Smooth muscle cell (in vitro differentiated cells): Measurements from ENCODE around the gene ANKRD62. TPM values are rescaled to one million over a fixed set of nuclear protein-coding genes. Genes with fewer than 3 reads are reported as not detected.
"Not testable (repeated sequence)": the region's sequence is repeated elsewhere in the genome, so short reads cannot be mapped to it uniquely, and the experiment has no call there.

Experiments used
- DNase-seq: peaks from one replicate; lab custom pipeline; 2025; ENCODE audit not compliant: unreplicated experiment; lab: John Stamatoyannopoulos, UW
- H2AFZ ChIP-seq: fragments of 200-600 bp; sonication (generic); 2 replicates; pipeline ENCODE4 v1.6.0; 2016; ENCODE audit warnings: antibody characterized with exemption, low read depth, mild to moderate bottlenecking
- H3F3A ChIP-seq: fragments of 200-600 bp; sonication (generic); 2 replicates; pipeline ENCODE4 v1.6.0; 2017; ENCODE audit warnings: antibody characterized with exemption, low read depth
- H3K27ac ChIP-seq: fragments of 200-600 bp; sonication (generic); 2 replicates; pipeline ENCODE4 v1.5.1; 2016; ENCODE audit warnings: low read depth, mild to moderate bottlenecking
- H3K27me3 ChIP-seq: fragments of 200-600 bp; sonication (generic); 2 replicates; pipeline ENCODE4 v1.6.1; 2016; ENCODE audit warnings: low read depth, mild to moderate bottlenecking
- H3K36me3 ChIP-seq: fragments of 200-600 bp; sonication (generic); 2 replicates; pipeline ENCODE4 v1.5.1; 2016; ENCODE audit warnings: low read depth
- H3K4me1 ChIP-seq: fragments of 200-600 bp; sonication (generic); 2 replicates; pipeline ENCODE4 v1.5.1; 2016; ENCODE audit warnings: low read depth
- H3K4me2 ChIP-seq: fragments of 200-600 bp; sonication (generic); 2 replicates; pipeline ENCODE4 v1.6.0; 2016; ENCODE audit warnings: mild to moderate bottlenecking
- H3K4me3 ChIP-seq: fragments of 200-600 bp; sonication (generic); 2 replicates; pipeline ENCODE4 v1.5.1; 2016; ENCODE audit warnings: mild to moderate bottlenecking
- H3K79me2 ChIP-seq: fragments of 200-600 bp; sonication (generic); 2 replicates; pipeline ENCODE4 v1.6.0; 2016; ENCODE audit warnings: low read depth, mild to moderate bottlenecking
- H3K9ac ChIP-seq: fragments of 200-600 bp; sonication (generic); 2 replicates; pipeline ENCODE4 v1.6.0; 2016; ENCODE audit warnings: low read depth
- H3K9me3 ChIP-seq: fragments of 200-600 bp; sonication (generic); replicated peaks from 2 replicates; pipeline ENCODE4 v1.5.1; 2016; ENCODE audit warnings: low read depth
- H4K20me1 ChIP-seq: fragments of 200-600 bp; sonication (generic); 2 replicates; pipeline ENCODE4 v1.6.0; 2016; ENCODE audit warnings: low read depth
- CTCF ChIP-seq: fragments of 200-600 bp; sonication (generic); IDR thresholded peaks from 2 replicates; pipeline ENCODE4 v1.5.1; 2017; ENCODE audit warnings: borderline replicate concordance, mild to moderate bottlenecking, antibody characterized with exemption; ENCODE audit not compliant: insufficient read depth, poor library complexity, severe bottlenecking
- WGBS: methylation state at CpG from one replicate; pipeline ENCODE4 v1.1.7; 2016; ENCODE audit warnings: low lambda C conversion rate; 5-methylcytosine and 5-hydroxymethylcytosine counted together
- polyA plus RNA-seq: library from polyadenylated mRNA; unstranded; fragments of >200 nt; fragmentation: Nextera tagmentation; extraction: Ambion mirVana; gene quantifications from 2 replicates; pipeline ENCODE4 v1.2.1, GENCODE V29; 2016
- total RNA-seq: library from RNA; depleted of rRNA; stranded (reverse); fragments of >200 nt; gene quantifications from 2 replicates; pipeline ENCODE4 v1.2.3, GENCODE V29; 2014

Gene ANKRD62
- total and polyA plus RNA-seq, 2 experiments from 2014 or later, result not detected

GRCh38 chr18:12074736-12075135 is 18.9 kb upstream of the ANKRD62 start:
- no peak overlapping the region for H3K27ac ChIP-seq
- no peaks in the 10 kb centered on the region for H4K20me1 ChIP-seq
- H3K36me3 ChIP-seq, result no peaks in the 10 kb centered on the region
- H3F3A ChIP-seq, result no peaks in the 10 kb centered on the region
- TF ChIP-seq CTCF, result no peak
- H3K4me2 ChIP-seq, result no peak overlapping the region
- no peaks in the 10 kb centered on the region for H3K9me3 ChIP-seq
- H3K9ac ChIP-seq, result no peak overlapping the region
- no peak overlapping the region for H3K4me3 ChIP-seq
- no peaks in the 10 kb centered on the region for H3K4me1 ChIP-seq
- DNase-seq, result no peak
- 78% methylated on average over 3 of the region's 3 CpGs for WGBS
- H2AFZ ChIP-seq, result no peak overlapping the region
- H3K27me3 ChIP-seq, result no peaks in the 10 kb centered on the region
- no peaks in the 10 kb centered on the region for H3K79me2 ChIP-seq

- WGBS, result 3% methylated on average over 28 of the region's 59 CpGs
- no peaks in the 10 kb centered on the region for H3K9me3 ChIP-seq
- peak overlapping the region; percentile 68 for H3K9ac ChIP-seq
- TF ChIP-seq CTCF, result no peak
- H3F3A ChIP-seq, result no peaks in the 10 kb centered on the region
- no peaks in the 10 kb centered on the region for H3K27me3 ChIP-seq
- no peak overlapping the region for H3K27ac ChIP-seq
- no peaks in the 10 kb centered on the region for H4K20me1 ChIP-seq
- H3K36me3 ChIP-seq, result no peaks in the 10 kb centered on the region
- no peaks in the 10 kb centered on the region for H3K79me2 ChIP-seq
- peak overlapping the region; percentile 85 for H2AFZ ChIP-seq
- no peak for DNase-seq
- peak overlapping the region; percentile 85 for H3K4me2 ChIP-seq
- no peaks in the 10 kb centered on the region for H3K4me1 ChIP-seq
- H3K4me3 ChIP-seq, result peak overlapping the region; percentile 53
These were observed 17.1 kb upstream of the ANKRD62 start for GRCh38 chr18:12076424-12077140.

- H3K79me2 ChIP-seq, H3K27ac ChIP-seq, H3K4me2 ChIP-seq, H3K9me3 ChIP-seq, H3K36me3 ChIP-seq, H2AFZ ChIP-seq, DNase-seq, H3K4me1 ChIP-seq, H3K27me3 ChIP-seq, H3K4me3 ChIP-seq, H3F3A ChIP-seq, H3K9ac ChIP-seq, H4K20me1 ChIP-seq: not testable (repeated sequence)
- 95% methylated on average over 4 of the region's 4 CpGs for WGBS
These were observed 15.6 kb upstream of the ANKRD62 start for GRCh38 chr18:12077994-12078393.

- Histone ChIP-seq H3K4me2 (no peak overlapping the region), H4K20me1 (no peaks in the 10 kb centered on the region), H3F3A (no peaks in the 10 kb centered on the region), H2AFZ (no peak overlapping the region), H3K4me1 (no peaks in the 10 kb centered on the region), H3K27me3 (peaks cover 20% of the 10 kb centered on the region), H3K4me3 (no peak overlapping the region), H3K36me3 (no peaks in the 10 kb centered on the region), H3K9me3 (no peaks in the 10 kb centered on the region), H3K79me2 (no peaks in the 10 kb centered on the region), H3K9ac (no peak overlapping the region), H3K27ac (no peak overlapping the region)
- DNase-seq, result no peak
- WGBS, result 73% methylated on average over 6 of the region's 6 CpGs
- TF ChIP-seq CTCF, result no peak
These were observed 14.0 kb upstream of the ANKRD62 start for GRCh38 chr18:12079491-12080237.
